ENCODE results near the gene CFAP46. TPM values are rescaled to one million over a fixed set of nuclear protein-coding genes. Genes with fewer than 3 reads are reported as not detected.

Gene CFAP46
- polyA plus RNA-seq, 1 of the 3 experiments (the other 2 are of a cell fraction) = 3.9 TPM

DNA sequence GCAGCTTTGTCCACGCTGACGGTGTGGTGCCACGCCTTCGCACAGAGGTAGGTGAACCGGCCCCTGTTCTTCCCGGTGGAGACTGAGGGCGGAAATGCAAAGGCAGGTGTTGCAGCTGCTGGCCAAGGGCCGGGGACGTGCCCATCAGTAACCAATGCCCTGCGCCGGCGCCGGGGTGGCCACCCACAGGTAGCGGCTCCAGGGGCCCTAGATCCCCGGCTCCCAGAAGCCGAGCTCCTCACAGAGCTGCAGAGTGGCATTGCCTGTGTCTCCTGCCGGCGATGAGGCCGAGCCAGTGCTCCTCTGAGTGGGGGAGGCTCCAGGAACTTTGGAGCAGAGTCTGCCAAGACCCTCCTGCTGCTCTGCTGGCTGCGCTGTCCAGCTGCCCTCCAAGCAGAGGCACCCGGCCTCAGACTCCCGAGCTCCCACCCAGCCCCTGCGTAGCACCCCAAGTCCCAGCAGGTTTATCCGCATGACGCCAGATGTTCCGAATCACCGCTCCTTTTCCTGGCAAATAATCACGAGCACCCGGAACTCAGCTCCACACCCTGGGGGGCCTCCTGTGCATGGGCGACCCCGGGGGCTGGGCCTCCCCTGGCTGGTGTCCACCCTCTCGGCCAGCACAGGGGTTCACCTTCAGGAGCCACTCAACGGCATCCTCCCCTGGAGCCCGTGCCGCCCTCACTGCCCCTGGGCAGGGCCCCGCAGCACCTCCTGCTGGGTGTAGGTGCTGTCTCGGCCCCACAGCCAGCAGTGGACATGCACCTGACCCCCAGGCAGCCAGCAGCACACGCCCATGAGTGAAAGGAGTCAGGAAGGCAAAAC is 22.1 kb downstream of the CFAP46 start (continued):
- TF ChIP-seq, protein P1, sequence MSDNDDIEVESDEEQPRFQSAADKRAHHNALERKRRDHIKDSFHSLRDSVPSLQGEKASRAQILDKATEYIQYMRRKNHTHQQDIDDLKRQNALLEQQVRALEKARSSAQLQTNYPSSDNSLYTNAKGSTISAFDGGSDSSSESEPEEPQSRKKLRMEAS (IDR thresholded peaks at IDR 0.05; ENCODE audit: low read depth) = no peak
- TF ChIP-seq NFIC (IDR thresholded peaks at IDR 0.05; ENCODE audit: borderline replicate concordance) = no peak

DNA sequence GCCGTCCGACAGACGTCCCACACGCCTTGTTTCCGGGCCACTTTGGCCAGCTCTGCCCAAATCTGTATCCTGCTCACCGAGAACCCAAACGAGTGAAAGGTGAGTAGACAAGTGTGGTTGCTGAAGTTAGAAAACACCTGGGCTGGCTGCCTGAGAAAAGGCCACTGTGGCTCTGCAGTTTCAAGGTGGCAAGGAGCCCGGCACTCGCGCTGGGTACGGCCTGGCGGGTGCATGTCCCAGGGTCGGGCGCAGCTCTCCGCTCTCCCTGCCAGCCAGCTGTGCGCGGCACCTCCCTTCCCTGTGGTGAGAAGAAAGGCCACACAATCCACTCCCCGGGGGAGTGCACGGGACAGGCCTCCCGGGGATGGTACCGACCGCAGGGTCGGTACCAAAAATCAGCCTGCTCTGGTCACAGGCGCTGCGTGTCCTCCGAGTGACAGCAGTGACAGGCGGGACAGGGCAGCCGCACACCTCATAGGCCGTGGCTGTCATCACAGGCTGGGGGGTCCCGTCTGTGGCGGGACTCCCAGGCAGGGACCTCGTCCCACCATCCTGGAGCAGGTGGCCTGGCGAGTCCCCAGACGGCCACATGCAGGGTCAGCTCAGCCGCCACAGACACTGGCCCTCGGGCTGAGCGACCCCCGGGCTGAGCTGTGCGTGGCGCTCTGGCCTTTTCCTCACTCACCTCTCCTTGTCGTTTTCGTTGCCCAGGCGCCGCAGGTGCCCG is 22.8 kb downstream of the CFAP46 start:
- WGBS (ENCODE audit: low lambda C conversion rate) = 88% methylated on average over 22 of the region's 45 CpGs

More for the DNA sequence above, 22.8 kb downstream of the CFAP46 start:
- H3K4me1 ChIP-seq (ENCODE audit: control insufficient read depth in 1 of 2, insufficient read depth in 2 of 2, low read depth in 1 of 2, low read length in 1 of 2) = no peaks in the 10 kb centered on the region; a peak in 1 of 4 replicates
- no peak overlapping the region for H3K4me3 ChIP-seq (ENCODE audit: low read depth in 2 of 2, low read length in 1 of 2)
- H3K4me2 ChIP-seq = no peak overlapping the region
- no peaks in the 10 kb centered on the region for H3K79me2 ChIP-seq (ENCODE audit: insufficient read depth)
- TF ChIP-seq, protein P2, sequence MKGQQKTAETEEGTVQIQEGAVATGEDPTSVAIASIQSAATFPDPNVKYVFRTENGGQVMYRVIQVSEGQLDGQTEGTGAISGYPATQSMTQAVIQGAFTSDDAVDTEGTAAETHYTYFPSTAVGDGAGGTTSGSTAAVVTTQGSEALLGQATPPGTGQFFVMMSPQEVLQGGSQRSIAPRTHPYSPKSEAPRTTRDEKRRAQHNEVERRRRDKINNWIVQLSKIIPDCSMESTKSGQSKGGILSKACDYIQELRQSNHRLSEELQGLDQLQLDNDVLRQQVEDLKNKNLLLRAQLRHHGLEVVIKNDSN (IDR thresholded peaks at IDR 0.05; ENCODE audit: borderline replicate concordance, low read depth) = no peak
- TF ChIP-seq MEF2A (IDR thresholded peaks at IDR 0.05; ENCODE audit: borderline replicate concordance, low read depth) (no peak), EZH2phosphoT487 (IDR thresholded peaks at IDR 0.05; ENCODE audit: borderline replicate concordance, low read depth) (no peak), EP300 (IDR thresholded peaks at IDR 0.05; ENCODE audit: borderline replicate concordance in 1 of 2, low read depth in 1 of 2, low read length in 1 of 2) (no peak), FOSL2 (IDR thresholded peaks at IDR 0.05; ENCODE audit: borderline replicate concordance, low read depth) (no peak), MXI1 (IDR thresholded peaks at IDR 0.05; ENCODE audit: low read depth, low read length) (no peak), RAD21 (IDR thresholded peaks at IDR 0.05; ENCODE audit: low read length) (no peak), NFIC (IDR thresholded peaks at IDR 0.05; ENCODE audit: borderline replicate concordance) (no peak), TAF1 (IDR thresholded peaks at IDR 0.05; ENCODE audit: borderline replicate concordance, low read depth, low read length) (no peak), FOXJ3 (CRISPR knock-in tag; IDR thresholded peaks at IDR 0.05) (no peak), TEAD4 (IDR thresholded peaks at IDR 0.05; ENCODE audit: borderline replicate concordance, insufficient read depth) (no peak), JUND (IDR thresholded peaks at IDR 0.05) (no peak), YY1 (IDR thresholded peaks at IDR 0.05; ENCODE audit: low read depth) (no peak), FOXM1 (IDR thresholded peaks at IDR 0.05; ENCODE audit: low read depth) (no peak)
- TF ChIP-seq, protein P3, sequence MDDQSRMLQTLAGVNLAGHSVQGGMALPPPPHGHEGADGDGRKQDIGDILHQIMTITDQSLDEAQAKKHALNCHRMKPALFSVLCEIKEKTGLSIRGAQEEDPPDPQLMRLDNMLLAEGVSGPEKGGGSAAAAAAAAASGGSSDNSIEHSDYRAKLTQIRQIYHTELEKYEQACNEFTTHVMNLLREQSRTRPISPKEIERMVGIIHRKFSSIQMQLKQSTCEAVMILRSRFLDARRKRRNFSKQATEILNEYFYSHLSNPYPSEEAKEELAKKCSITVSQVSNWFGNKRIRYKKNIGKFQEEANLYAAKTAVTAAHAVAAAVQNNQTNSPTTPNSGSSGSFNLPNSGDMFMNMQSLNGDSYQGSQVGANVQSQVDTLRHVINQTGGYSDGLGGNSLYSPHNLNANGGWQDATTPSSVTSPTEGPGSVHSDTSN (IDR thresholded peaks at IDR 0.05) = no peak
- TF ChIP-seq, protein P4, sequence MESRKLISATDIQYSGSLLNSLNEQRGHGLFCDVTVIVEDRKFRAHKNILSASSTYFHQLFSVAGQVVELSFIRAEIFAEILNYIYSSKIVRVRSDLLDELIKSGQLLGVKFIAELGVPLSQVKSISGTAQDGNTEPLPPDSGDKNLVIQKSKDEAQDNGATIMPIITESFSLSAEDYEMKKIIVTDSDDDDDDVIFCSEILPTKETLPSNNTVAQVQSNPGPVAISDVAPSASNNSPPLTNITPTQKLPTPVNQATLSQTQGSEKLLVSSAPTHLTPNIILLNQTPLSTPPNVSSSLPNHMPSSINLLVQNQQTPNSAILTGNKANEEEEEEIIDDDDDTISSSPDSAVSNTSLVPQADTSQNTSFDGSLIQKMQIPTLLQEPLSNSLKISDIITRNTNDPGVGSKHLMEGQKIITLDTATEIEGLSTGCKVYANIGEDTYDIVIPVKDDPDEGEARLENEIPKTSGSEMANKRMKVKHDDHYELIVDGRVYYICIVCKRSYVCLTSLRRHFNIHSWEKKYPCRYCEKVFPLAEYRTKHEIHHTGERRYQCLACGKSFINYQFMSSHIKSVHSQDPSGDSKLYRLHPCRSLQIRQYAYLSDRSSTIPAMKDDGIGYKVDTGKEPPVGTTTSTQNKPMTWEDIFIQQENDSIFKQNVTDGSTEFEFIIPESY (IDR thresholded peaks at IDR 0.05; ENCODE audit: borderline replicate concordance, low read depth) = no peak
- H3K9ac ChIP-seq = no peak overlapping the region
- DNase-seq = no peak
- H3K27ac ChIP-seq (ENCODE audit: low read depth in 2 of 2, low read length in 1 of 2) = no peak overlapping the region
- H3K9me3 ChIP-seq = no peaks in the 10 kb centered on the region
- no peaks in the 10 kb centered on the region for H3F3A ChIP-seq (replicated peaks; ENCODE audit: insufficient read depth)
- POLR2A ChIA-PET = no interaction called here
- H2AFZ ChIP-seq (ENCODE audit: low read depth) = no peak overlapping the region
- no peaks in the 10 kb centered on the region for H4K20me1 ChIP-seq (ENCODE audit: insufficient read depth)
- no peaks in the 10 kb centered on the region for H3K36me3 ChIP-seq (replicated peaks in 1 of 2; ENCODE audit: control insufficient read depth in 1 of 2, insufficient read depth in 2 of 2, low read length in 1 of 2)
- CTCF ChIA-PET = interaction anchor here (1.4 to 1.5 kb wide), 2 partner anchors 16 to 19 kb away, joined by 3 to 4 read pairs; no protein-coding TSS in a partner anchor
- H3K27me3 ChIP-seq (ENCODE audit: insufficient read depth) = no peaks in the 10 kb centered on the region
- H3K9me2 ChIP-seq = no peaks in the 10 kb centered on the region
